HG02938 (cell line): ENCODE measurements around the gene NRXN2.

ENCODE experiments used
- ATAC-seq: cut with Tn5 transposase; IDR thresholded peaks from one replicate; pipeline ENCODE4 v1.9.1; 2021; ENCODE audit warnings: mild to moderate bottlenecking, moderate library complexity; ENCODE audit not compliant: unreplicated experiment

NRXN2 gene

GRCh38 chr11:64722141-64723065 lies 594 bp downstream of the NRXN2 start:
- ATAC-seq, result no peak

GRCh38 chr11:64721359-64721699 lies 1.7 kb downstream of the NRXN2 start:
- no peak for ATAC-seq

GRCh38 chr11:64720640-64721358 lies 2.2 kb downstream of the NRXN2 start:
- ATAC-seq, result no peak

GRCh38 chr11:64720167-64720566 lies 2.8 kb downstream of the NRXN2 start:
- no peak for ATAC-seq

- ATAC-seq, result no peak
Observed at GRCh38 chr11:64719406-64719805, 3.6 kb downstream of the NRXN2 start.

GRCh38 chr11:64718780-64719124 lies 4.2 kb downstream of the NRXN2 start:
- ATAC-seq, result no peak

- no peak for ATAC-seq
Observed at GRCh38 chr11:64718084-64718779, 4.8 kb downstream of the NRXN2 start.

- no peak for ATAC-seq
Observed at GRCh38 chr11:64717268-64717578, 5.8 kb downstream of the NRXN2 start.

GRCh38 chr11:64716473-64717267 lies 6.3 kb downstream of the NRXN2 start:
- ATAC-seq, result no peak

- no peak for ATAC-seq
Observed at GRCh38 chr11:64715756-64716472, 7.1 kb downstream of the NRXN2 start.

- no peak for ATAC-seq
Observed at GRCh38 chr11:64715110-64715509, 7.9 kb downstream of the NRXN2 start.

- no peak for ATAC-seq
Observed at GRCh38 chr11:64714666-64715065, 8.3 kb downstream of the NRXN2 start.

GRCh38 chr11:64713781-64714363 lies 9.1 kb downstream of the NRXN2 start:
- ATAC-seq, result no peak

GRCh38 chr11:64713016-64713707 lies 9.8 kb downstream of the NRXN2 start:
- ATAC-seq, result no peak

- ATAC-seq, result no peak
Observed at GRCh38 chr11:64712430-64713015, 10.5 kb downstream of the NRXN2 start.

- no peak for ATAC-seq
Observed at GRCh38 chr11:64711956-64712362, 11.0 kb downstream of the NRXN2 start.

GRCh38 chr11:64711138-64711955 lies 11.7 kb downstream of the NRXN2 start:
- no peak for ATAC-seq

GRCh38 chr11:64710418-64711137 lies 12.4 kb downstream of the NRXN2 start:
- no peak for ATAC-seq
